ENCODE results near the gene RAF1. TPM values are rescaled to one million over a fixed set of nuclear protein-coding genes. Genes with fewer than 3 reads are reported as not detected.

RAF1 gene
- total and polyA plus RNA-seq, 2 of the 8 experiments (the other 6 are each of a cell fraction or from before 2014, with no cell fraction given), result 103 to 118 TPM

- Histone ChIP-seq H3K79me2 (ENCODE audit: control insufficient read depth in 1 of 2, insufficient read depth in 2 of 2, low read length in 2 of 2) (peaks cover 42 to 98% of the 10 kb centered on the region in 2 experiments), H2AFZ (ENCODE audit: low read length) (no peak overlapping the region), H4K8ac (ENCODE audit: extremely low read depth, insufficient read depth, low read length) (no peak overlapping the region), H3K9me3 (ENCODE audit: insufficient read depth in 2 of 2, low read depth in 1 of 2, low read length in 1 of 2) (no peaks in the 10 kb centered on the region), H4K5ac (ENCODE audit: insufficient read length, low read depth, low read length) (no peak overlapping the region), H2BK12ac (ENCODE audit: low read depth, low read length) (no peak overlapping the region), H2AK5ac (ENCODE audit: low read depth, low read length) (no peak overlapping the region), H3K4me3 (ENCODE audit: extremely low read depth in 1 of 4, insufficient read depth in 2 of 4, low read depth in 3 of 4, low read length in 4 of 4) (no peak overlapping the region), H2BK15ac (ENCODE audit: low read length) (no peak overlapping the region), H2BK20ac (ENCODE audit: low read length) (no peak overlapping the region), H3K4ac (replicated peaks; ENCODE audit: insufficient read length, low read depth, low read length) (no peak overlapping the region), H3K27me3 (replicated peaks in 1 of 4; ENCODE audit: control insufficient read depth in 3 of 4, extremely low read depth in 1 of 4, insufficient read depth in 3 of 4, low read length in 3 of 4) (no peaks in the 10 kb centered on the region), H2BK5ac (ENCODE audit: low read depth, low read length) (no peak overlapping the region), H3K27ac (ENCODE audit: low read depth, low read length) (no peak overlapping the region), H3K14ac (ENCODE audit: insufficient read length) (no peak overlapping the region), H3K23ac (ENCODE audit: insufficient read length) (no peak overlapping the region), H4K91ac (replicated peaks; ENCODE audit: insufficient read length, low read length) (no peak overlapping the region), H2BK120ac (replicated peaks; ENCODE audit: low read depth, low read length) (no peak overlapping the region), H3K4me1 (replicated peaks in 1 of 4; ENCODE audit: control insufficient read depth in 3 of 4, insufficient read depth in 4 of 4, low read length in 3 of 4) (no peaks in the 10 kb centered on the region; a peak in 2 of 7 replicates), H3K18ac (ENCODE audit: extremely low read depth, low read length) (no peak overlapping the region), H3K56ac (replicated peaks; ENCODE audit: insufficient read length, low read depth, low read length) (no peak overlapping the region), H3K36me3 (ENCODE audit: control insufficient read depth in 2 of 4, insufficient read depth in 4 of 4, low read length in 3 of 4) (no peaks in the 10 kb centered on the region), H4K20me1 (replicated peaks in 1 of 2; ENCODE audit: control insufficient read depth in 1 of 2, insufficient read depth in 2 of 2, low read length in 2 of 2) (peaks cover 2 to 16% of the 10 kb centered on the region in 2 experiments), H3K23me2 (ENCODE audit: low read depth, low read length) (no peaks in the 10 kb centered on the region; the same call in 1 of the 2 replicates), H3K9ac (replicated peaks in 1 of 4; ENCODE audit: extremely low read depth in 1 of 4, low read depth in 3 of 4, low read length in 3 of 4) (no peak overlapping the region), H3K79me1 (ENCODE audit: low read depth, low read length) (peaks cover 3% of the 10 kb centered on the region; the same call in 1 of the 2 replicates), H3K4me2 (ENCODE audit: insufficient read depth in 1 of 2, low read depth in 2 of 2, low read length in 2 of 2) (no peak overlapping the region)
- DNase-seq (ENCODE audit: low read depth in 1 of 2, low spot score in 2 of 2) (no peak), FAIRE-seq (no peak)
- ChIA-PET CTCF (ENCODE audit: partially characterized antibody) (no interaction called here), POLR2A (ENCODE audit: partially characterized antibody) (no interaction called here)
- TF ChIP-seq HDAC6 (IDR thresholded peaks at IDR 0.05; ENCODE audit: low read depth, low read length), result no peak
- no peak for TF ChIP-seq POU5F1 (IDR thresholded peaks at IDR 0.05; ENCODE audit: low read depth, low read length)
- no peak for TF ChIP-seq CEBPB (IDR thresholded peaks at IDR 0.05; ENCODE audit: low read depth, low read length)
- TF ChIP-seq SRF (IDR thresholded peaks at IDR 0.05; ENCODE audit: low read depth, low read length), result no peak
- TF ChIP-seq TBP (IDR thresholded peaks at IDR 0.05; ENCODE audit: low read depth, low read length), result no peak
- no peak for TF ChIP-seq CTBP2 (IDR thresholded peaks at IDR 0.05; ENCODE audit: borderline replicate concordance, insufficient read depth, insufficient read length, low read length)
- no peak for TF ChIP-seq TEAD4 (IDR thresholded peaks at IDR 0.05; ENCODE audit: low read depth, low read length)
- no peak for TF ChIP-seq SP2 (IDR thresholded peaks at IDR 0.05; ENCODE audit: low read length)
- TF ChIP-seq HDAC2 (IDR thresholded peaks at IDR 0.05; ENCODE audit: borderline replicate concordance in 1 of 2, low read depth in 2 of 2, low read length in 2 of 2), result no peak
- TF ChIP-seq NRF1 (IDR thresholded peaks at IDR 0.05; ENCODE audit: low read depth, low read length), result no peak
Measured at GRCh38 chr3:12656193-12656592, 7.7 kb downstream of the RAF1 start.
